SKM-1 treated with dmso at 0.1 percent for 144 hours (cell line): ENCODE results near the gene SSTR3.

Experiments used
- DNase-seq: peaks from one replicate; lab custom pipeline; 2025; ENCODE audit not compliant: unreplicated experiment; lab: John Stamatoyannopoulos, UW

The SSTR3 gene

GRCh38 chr22:37154925-37155712, 57.2 kb downstream of the SSTR3 start:
- no peak for DNase-seq
